Measurements from ENCODE around the gene NARF.

GRCh38 chr17:82443465-82444283 lies 14.9 kb upstream of the NARF start:
- TF ChIP-seq POLR2A (IDR thresholded peaks at IDR 0.05) (peak in 1 of 2 donors; percentile 22), CTCF (IDR thresholded peaks at IDR 0.05) (no peak), EP300 (IDR thresholded peaks at IDR 0.05) (peak; percentile 17 to 53)
